Measurements from ENCODE around the gene KCNA3.

KCNA3 gene

DNA sequence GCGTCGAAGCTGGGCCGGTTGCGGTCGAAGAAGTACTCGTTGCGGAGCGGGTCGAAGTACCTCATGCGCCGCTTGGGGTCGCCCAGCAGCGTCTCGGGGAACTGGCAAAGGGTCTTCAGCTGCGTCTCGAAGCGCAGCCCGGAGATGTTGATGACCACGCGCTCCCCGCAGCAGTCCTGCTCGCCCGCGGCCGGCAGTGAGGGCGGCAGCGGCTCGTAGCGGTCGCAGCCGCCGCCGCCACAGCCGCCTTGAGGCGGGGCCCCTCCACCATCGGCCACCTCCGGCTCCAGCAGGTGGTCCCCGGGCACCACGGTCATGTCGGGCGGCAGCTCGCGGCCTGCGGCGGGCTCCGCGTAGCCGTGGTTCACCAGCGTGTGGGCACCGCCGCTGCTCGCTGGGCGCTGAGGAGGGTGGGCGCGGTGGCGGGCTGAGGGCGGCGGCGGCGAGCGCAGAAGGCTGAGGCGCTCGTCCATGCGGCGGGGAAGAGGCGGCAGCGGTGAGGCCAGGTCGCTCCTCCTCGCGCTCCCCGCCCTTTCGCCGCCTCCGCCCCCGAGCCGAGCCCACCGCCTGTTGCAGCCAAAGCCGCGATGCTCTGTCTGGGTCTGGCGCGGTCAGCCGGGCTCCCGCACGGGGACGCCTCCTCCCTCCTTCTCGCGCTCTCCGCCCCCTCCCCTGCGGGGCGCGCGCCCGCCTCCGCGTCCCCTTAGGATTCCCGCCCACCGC, at the start of gene KCNA3:
TSS of gene KCNA3 (minus strand) at position 604 of the 723 bp plus-strand sequence. CDS start at position 473, 131 bp downstream.
- Histone ChIP-seq H3K27ac (ENCODE audit: low read depth, low read length) (no peak within 1 kb of the TSS), H3K9me3 (ENCODE audit: control insufficient read depth, insufficient read depth, low read length) (peaks cover 4% of the 10 kb centered on the region; the same call in 1 of the 2 replicates), H3K4me3 (ENCODE audit: low read depth, low read length) (peak within 1 kb of the TSS; percentile 72), H3K27me3 (ENCODE audit: control insufficient read depth, insufficient read depth, low read length) (peaks cover 67% of the 10 kb centered on the region), H3K9ac (ENCODE audit: low read depth, low read length) (no peak within 1 kb of the TSS), H3K4me1 (ENCODE audit: control insufficient read depth, insufficient read depth, low read length) (no peaks in the 10 kb centered on the region; the same call in 1 of the 2 replicates), H3K36me3 (ENCODE audit: control insufficient read depth, insufficient read depth, low read length) (no peaks in the 10 kb centered on the region)

GRCh38 chr1:110722807-110723206, 48.1 kb upstream of the KCNA3 start:
- H3K36me3 ChIP-seq (ENCODE audit: control insufficient read depth, insufficient read depth, low read length): no peaks in the 10 kb centered on the region
- 0 out of 2 replicates have a peak, but pooled peaks cover 5% of the 10 kb centered on the region for H3K27me3 ChIP-seq (ENCODE audit: control insufficient read depth, insufficient read depth, low read length)
- H3K4me3 ChIP-seq (ENCODE audit: low read depth, low read length): no peak overlapping the region
- H3K27ac ChIP-seq (ENCODE audit: low read depth, low read length): no peak overlapping the region
- no peaks in the 10 kb centered on the region for H3K9me3 ChIP-seq (ENCODE audit: control insufficient read depth, insufficient read depth, low read length)
- H3K9ac ChIP-seq (ENCODE audit: low read depth, low read length): no peak overlapping the region
- H3K4me1 ChIP-seq (ENCODE audit: control insufficient read depth, insufficient read depth, low read length): no peaks in the 10 kb centered on the region

GRCh38 chr1:110719908-110720307, 45.2 kb upstream of the KCNA3 start:
- no peak overlapping the region for H3K27ac ChIP-seq (ENCODE audit: low read depth, low read length)
- no peaks in the 10 kb centered on the region for H3K4me1 ChIP-seq (ENCODE audit: control insufficient read depth, insufficient read depth, low read length)
- H3K36me3 ChIP-seq (ENCODE audit: control insufficient read depth, insufficient read depth, low read length): no peaks in the 10 kb centered on the region
- no peak overlapping the region for H3K9ac ChIP-seq (ENCODE audit: low read depth, low read length)
- H3K4me3 ChIP-seq (ENCODE audit: low read depth, low read length): no peak overlapping the region
- H3K27me3 ChIP-seq (ENCODE audit: control insufficient read depth, insufficient read depth, low read length): 0 out of 2 replicates have a peak, but pooled peaks cover 5% of the 10 kb centered on the region
- no peaks in the 10 kb centered on the region for H3K9me3 ChIP-seq (ENCODE audit: control insufficient read depth, insufficient read depth, low read length)

DNA sequence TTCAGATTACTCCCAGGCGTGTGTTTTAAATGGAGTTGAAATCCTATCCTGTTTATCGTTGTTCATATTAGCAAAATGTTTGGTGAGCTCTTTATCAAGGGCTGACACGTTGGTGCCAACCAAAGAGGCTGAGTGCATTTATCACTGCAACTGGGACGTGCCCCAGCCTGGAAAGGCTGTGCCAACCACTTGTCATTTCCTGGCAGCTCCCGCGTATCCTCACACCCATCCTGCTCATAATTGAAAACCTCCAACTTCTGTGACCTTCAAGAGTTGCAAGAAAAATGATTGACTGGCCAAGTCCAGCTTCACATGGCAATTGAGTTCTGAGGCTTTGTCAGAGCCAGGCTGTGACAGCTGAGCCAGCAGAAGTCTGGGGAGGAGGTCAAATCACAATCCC, 43.7 kb upstream of the KCNA3 start:
- Histone ChIP-seq H3K36me3 (ENCODE audit: control insufficient read depth, insufficient read depth, low read length) (no peaks in the 10 kb centered on the region), H3K9ac (ENCODE audit: low read depth, low read length) (no peak overlapping the region), H3K9me3 (ENCODE audit: control insufficient read depth, insufficient read depth, low read length) (no peaks in the 10 kb centered on the region), H3K27ac (ENCODE audit: low read depth, low read length) (no peak overlapping the region), H3K4me3 (ENCODE audit: low read depth, low read length) (no peak overlapping the region), H3K27me3 (ENCODE audit: control insufficient read depth, insufficient read depth, low read length) (0 out of 2 replicates have a peak, but pooled peaks cover 5% of the 10 kb centered on the region), H3K4me1 (ENCODE audit: control insufficient read depth, insufficient read depth, low read length) (no peaks in the 10 kb centered on the region)

- Histone ChIP-seq H3K36me3 (ENCODE audit: control insufficient read depth, insufficient read depth, low read length) (no peaks in the 10 kb centered on the region), H3K4me1 (ENCODE audit: control insufficient read depth, insufficient read depth, low read length) (no peaks in the 10 kb centered on the region), H3K27me3 (ENCODE audit: control insufficient read depth, insufficient read depth, low read length) (0 out of 2 replicates have a peak, but pooled peaks cover 5% of the 10 kb centered on the region), H3K27ac (ENCODE audit: low read depth, low read length) (no peak overlapping the region), H3K4me3 (ENCODE audit: low read depth, low read length) (no peak overlapping the region), H3K9ac (ENCODE audit: low read depth, low read length) (no peak overlapping the region), H3K9me3 (ENCODE audit: control insufficient read depth, insufficient read depth, low read length) (no peaks in the 10 kb centered on the region)
Observed at GRCh38 chr1:110717179-110717578, 42.4 kb upstream of the KCNA3 start.

- no peaks in the 10 kb centered on the region for H3K9me3 ChIP-seq (ENCODE audit: control insufficient read depth, insufficient read depth, low read length)
- 0 out of 2 replicates have a peak, but pooled peaks cover 1% of the 10 kb centered on the region for H3K27me3 ChIP-seq (ENCODE audit: control insufficient read depth, insufficient read depth, low read length)
- no peak overlapping the region for H3K27ac ChIP-seq (ENCODE audit: low read depth, low read length)
- H3K36me3 ChIP-seq (ENCODE audit: control insufficient read depth, insufficient read depth, low read length): no peaks in the 10 kb centered on the region
- H3K9ac ChIP-seq (ENCODE audit: low read depth, low read length): no peak overlapping the region
- no peak overlapping the region for H3K4me3 ChIP-seq (ENCODE audit: low read depth, low read length)
- no peaks in the 10 kb centered on the region for H3K4me1 ChIP-seq (ENCODE audit: control insufficient read depth, insufficient read depth, low read length)
Observed at GRCh38 chr1:110714374-110714995, 39.7 kb upstream of the KCNA3 start.

DNA sequence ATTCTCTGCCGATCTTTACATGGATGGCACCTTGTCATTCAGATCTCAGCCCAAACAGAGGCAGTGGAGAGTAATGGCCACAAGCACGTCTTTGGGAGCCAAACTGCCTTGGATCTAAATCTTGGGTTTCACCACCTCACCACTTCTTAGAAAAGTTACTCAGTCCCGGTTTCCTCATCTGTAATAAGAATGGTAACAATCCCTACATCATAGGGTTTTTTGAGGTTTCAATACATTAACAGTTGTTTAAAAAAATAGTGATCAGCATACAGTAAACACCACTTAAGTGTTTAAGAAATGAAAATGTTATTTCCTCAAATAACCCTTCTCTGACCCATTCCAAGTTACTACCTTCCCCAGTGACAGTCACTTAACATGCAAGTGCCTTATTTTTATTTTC, 38.5 kb upstream of the KCNA3 start:
- Histone ChIP-seq H3K9ac (ENCODE audit: low read depth, low read length) (no peak overlapping the region), H3K27me3 (ENCODE audit: control insufficient read depth, insufficient read depth, low read length) (no peaks in the 10 kb centered on the region)

DNA sequence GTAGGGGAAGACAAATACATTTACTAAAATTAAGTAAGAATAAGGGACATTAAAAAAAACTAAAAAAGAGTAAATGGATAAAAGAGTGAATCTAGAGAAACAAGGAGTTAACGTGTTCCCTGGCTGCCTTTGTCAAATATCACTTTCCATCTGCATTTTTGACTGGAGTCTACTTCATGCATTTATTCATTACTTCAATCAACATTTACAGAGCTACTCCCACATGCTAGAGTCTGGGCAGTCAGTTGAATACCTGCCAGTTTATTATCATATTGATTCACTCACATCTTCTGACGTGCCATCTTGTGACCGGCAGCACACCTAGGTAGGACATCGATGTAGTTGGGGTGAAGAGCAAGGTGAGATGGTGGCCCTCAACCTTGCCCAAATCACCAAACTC, 35.6 kb upstream of the KCNA3 start:
- H3K4me3 ChIP-seq (ENCODE audit: low read depth, low read length): no peak overlapping the region
- H3K4me1 ChIP-seq (ENCODE audit: control insufficient read depth, insufficient read depth, low read length): no peaks in the 10 kb centered on the region
- no peak overlapping the region for H3K27ac ChIP-seq (ENCODE audit: low read depth, low read length)
- H3K27me3 ChIP-seq (ENCODE audit: control insufficient read depth, insufficient read depth, low read length): no peaks in the 10 kb centered on the region
- H3K9ac ChIP-seq (ENCODE audit: low read depth, low read length): no peak overlapping the region
- no peaks in the 10 kb centered on the region for H3K36me3 ChIP-seq (ENCODE audit: control insufficient read depth, insufficient read depth, low read length)
- no peaks in the 10 kb centered on the region for H3K9me3 ChIP-seq (ENCODE audit: control insufficient read depth, insufficient read depth, low read length)

More for the DNA sequence above, 38.5 kb upstream of the KCNA3 start:
- H3K27ac ChIP-seq (ENCODE audit: low read depth, low read length): no peak overlapping the region
- H3K9me3 ChIP-seq (ENCODE audit: control insufficient read depth, insufficient read depth, low read length): no peaks in the 10 kb centered on the region
- H3K4me3 ChIP-seq (ENCODE audit: low read depth, low read length): no peak overlapping the region
- no peaks in the 10 kb centered on the region for H3K36me3 ChIP-seq (ENCODE audit: control insufficient read depth, insufficient read depth, low read length)
- no peaks in the 10 kb centered on the region for H3K4me1 ChIP-seq (ENCODE audit: control insufficient read depth, insufficient read depth, low read length)

DNA sequence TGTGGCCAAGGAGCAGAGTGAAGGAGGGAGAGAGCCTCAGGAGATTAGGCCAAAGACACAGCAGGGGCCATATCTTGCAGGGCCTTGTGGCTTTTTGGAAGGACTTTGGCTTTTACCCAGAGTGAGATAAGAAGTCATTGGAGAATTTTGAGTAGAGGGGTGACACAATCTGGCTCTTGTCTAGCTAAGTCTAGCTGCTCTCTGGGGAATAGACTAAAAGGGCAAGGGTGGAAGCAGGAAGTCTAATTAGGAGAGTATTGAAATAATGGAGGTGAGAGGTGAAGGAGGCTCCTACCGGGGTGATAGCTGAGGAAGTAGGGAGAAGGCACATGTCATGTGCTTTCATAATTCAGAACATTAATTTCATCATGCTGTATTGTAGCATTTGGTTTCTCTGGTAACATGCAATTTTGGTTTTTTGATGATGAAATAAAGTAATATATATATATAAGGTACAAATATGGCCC, 34.3 kb upstream of the KCNA3 start:
- H3K9ac ChIP-seq (ENCODE audit: low read depth, low read length): no peak overlapping the region
- no peaks in the 10 kb centered on the region for H3K27me3 ChIP-seq (ENCODE audit: control insufficient read depth, insufficient read depth, low read length)
- no peak overlapping the region for H3K4me3 ChIP-seq (ENCODE audit: low read depth, low read length)
- H3K9me3 ChIP-seq (ENCODE audit: control insufficient read depth, insufficient read depth, low read length): no peaks in the 10 kb centered on the region
- H3K27ac ChIP-seq (ENCODE audit: low read depth, low read length): no peak overlapping the region
- no peaks in the 10 kb centered on the region for H3K4me1 ChIP-seq (ENCODE audit: control insufficient read depth, insufficient read depth, low read length)
- H3K36me3 ChIP-seq (ENCODE audit: control insufficient read depth, insufficient read depth, low read length): no peaks in the 10 kb centered on the region

- no peak overlapping the region for H3K4me3 ChIP-seq (ENCODE audit: low read depth, low read length)
- no peaks in the 10 kb centered on the region for H3K4me1 ChIP-seq (ENCODE audit: control insufficient read depth, insufficient read depth, low read length)
- H3K36me3 ChIP-seq (ENCODE audit: control insufficient read depth, insufficient read depth, low read length): no peaks in the 10 kb centered on the region
- no peaks in the 10 kb centered on the region for H3K9me3 ChIP-seq (ENCODE audit: control insufficient read depth, insufficient read depth, low read length)
- no peak overlapping the region for H3K27ac ChIP-seq (ENCODE audit: low read depth, low read length)
- H3K9ac ChIP-seq (ENCODE audit: low read depth, low read length): no peak overlapping the region
- no peaks in the 10 kb centered on the region for H3K27me3 ChIP-seq (ENCODE audit: control insufficient read depth, insufficient read depth, low read length)
Observed at GRCh38 chr1:110707232-110707631, 32.5 kb upstream of the KCNA3 start.

- H3K9ac ChIP-seq (ENCODE audit: low read depth, low read length): no peak overlapping the region
- no peak overlapping the region for H3K4me3 ChIP-seq (ENCODE audit: low read depth, low read length)
- H3K9me3 ChIP-seq (ENCODE audit: control insufficient read depth, insufficient read depth, low read length): no peaks in the 10 kb centered on the region
- H3K4me1 ChIP-seq (ENCODE audit: control insufficient read depth, insufficient read depth, low read length): no peaks in the 10 kb centered on the region
- no peak overlapping the region for H3K27ac ChIP-seq (ENCODE audit: low read depth, low read length)
- H3K27me3 ChIP-seq (ENCODE audit: control insufficient read depth, insufficient read depth, low read length): no peaks in the 10 kb centered on the region
- H3K36me3 ChIP-seq (ENCODE audit: control insufficient read depth, insufficient read depth, low read length): no peaks in the 10 kb centered on the region
Observed at GRCh38 chr1:110706621-110707020, 31.9 kb upstream of the KCNA3 start.

Data from HUES48 (cell line).